Esophagus mucosa (tissue), 1 donor: ENCODE data around the gene USP3. TPM values are rescaled to one million over a fixed set of nuclear protein-coding genes. Genes with fewer than 3 reads are reported as not detected.
"Not testable (repeated sequence)": the region's sequence is repeated elsewhere in the genome, so short reads cannot be mapped to it uniquely, and the experiment has no call there.

Experiments
- ATAC-seq: fragments of 200-7000 bp; cut with Tn5 transposase; one replicate; pipeline ENCODE4 v1.9.1; 2020
- total RNA-seq: library from RNA; stranded (reverse); gene quantifications from one replicate; pipeline ENCODE4 v1.2.4, GENCODE V29; 2023
- donor health status: DM: yes; HTN: yes; CAD: no.

The USP3 gene
- total RNA-seq, 1 donor from 2014 or later, result 37.0 TPM

DNA sequence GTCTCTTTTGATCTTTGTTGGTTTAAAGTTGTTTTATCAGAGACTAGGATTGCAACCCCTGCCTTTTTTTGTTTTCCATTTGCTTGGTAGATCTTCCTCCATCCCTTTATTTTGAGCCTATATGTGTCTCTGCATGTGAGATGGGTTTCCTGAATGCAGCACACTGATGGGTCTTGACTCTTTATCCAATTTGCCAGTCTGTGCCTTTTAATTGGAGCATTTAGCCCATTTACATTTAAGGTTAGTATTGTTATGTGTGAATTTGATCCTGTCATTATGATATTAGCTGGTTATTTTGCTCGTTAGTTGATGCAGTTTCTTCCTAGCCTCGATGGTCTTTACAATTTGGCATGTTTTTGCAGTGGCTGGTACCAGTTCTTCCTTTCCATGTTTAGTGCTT, 116.4 kb downstream of the USP3 start:
- not testable (repeated sequence) for ATAC-seq

DNA sequence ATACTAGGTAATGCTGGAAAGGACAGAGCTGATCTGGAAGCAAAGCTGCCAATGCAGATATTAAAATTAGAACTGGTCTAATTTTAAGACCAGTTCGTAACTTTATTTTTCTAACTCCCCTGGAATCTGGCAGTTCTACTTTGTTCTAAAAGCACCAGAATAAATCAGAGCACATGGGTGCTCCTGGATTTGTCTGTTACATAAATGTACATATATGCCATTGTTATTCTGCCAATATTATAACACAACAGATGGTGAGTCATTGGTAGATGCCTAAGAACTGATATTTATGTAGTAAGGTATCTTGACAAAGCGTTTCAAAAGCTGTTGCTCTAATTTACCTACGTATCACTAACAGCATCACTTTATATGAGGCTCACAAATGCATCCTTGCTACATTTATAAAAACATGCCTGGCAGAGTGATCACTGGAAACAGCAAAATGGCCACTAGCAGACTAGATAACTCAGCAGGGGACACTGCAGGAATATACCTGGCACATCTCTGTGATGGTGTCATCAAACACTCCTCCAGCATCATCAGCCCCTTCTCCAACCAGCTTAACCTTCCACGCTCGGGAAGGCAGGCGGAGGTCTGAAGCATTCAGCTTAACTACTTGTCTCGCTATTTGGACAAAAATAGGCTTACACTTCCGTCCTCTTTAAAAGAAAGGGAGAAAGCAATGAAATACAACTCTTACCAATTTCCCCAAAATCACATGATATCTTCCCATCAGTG, 119.0 kb downstream of the USP3 start:
- no peak for ATAC-seq

DNA sequence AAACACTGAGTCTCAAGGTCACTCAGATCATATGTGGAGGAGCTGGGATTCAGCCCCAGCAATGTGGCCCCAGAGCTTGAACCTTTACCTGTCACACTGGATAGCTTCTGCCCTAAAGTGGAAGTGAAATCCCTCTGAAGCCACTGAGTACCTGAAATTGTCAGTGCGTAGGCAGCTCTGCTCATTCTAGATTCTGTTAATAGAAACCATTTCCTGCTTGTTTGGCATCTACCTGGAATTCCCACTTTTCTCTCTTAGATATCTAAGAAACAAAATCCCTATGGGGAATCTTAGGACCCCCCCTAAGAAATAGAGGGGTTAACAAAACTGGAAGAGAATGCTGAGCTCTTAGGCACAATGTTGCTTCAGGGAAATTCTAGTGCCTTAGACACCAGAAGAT, 122.6 kb downstream of the USP3 start:
- ATAC-seq, result no peak

DNA sequence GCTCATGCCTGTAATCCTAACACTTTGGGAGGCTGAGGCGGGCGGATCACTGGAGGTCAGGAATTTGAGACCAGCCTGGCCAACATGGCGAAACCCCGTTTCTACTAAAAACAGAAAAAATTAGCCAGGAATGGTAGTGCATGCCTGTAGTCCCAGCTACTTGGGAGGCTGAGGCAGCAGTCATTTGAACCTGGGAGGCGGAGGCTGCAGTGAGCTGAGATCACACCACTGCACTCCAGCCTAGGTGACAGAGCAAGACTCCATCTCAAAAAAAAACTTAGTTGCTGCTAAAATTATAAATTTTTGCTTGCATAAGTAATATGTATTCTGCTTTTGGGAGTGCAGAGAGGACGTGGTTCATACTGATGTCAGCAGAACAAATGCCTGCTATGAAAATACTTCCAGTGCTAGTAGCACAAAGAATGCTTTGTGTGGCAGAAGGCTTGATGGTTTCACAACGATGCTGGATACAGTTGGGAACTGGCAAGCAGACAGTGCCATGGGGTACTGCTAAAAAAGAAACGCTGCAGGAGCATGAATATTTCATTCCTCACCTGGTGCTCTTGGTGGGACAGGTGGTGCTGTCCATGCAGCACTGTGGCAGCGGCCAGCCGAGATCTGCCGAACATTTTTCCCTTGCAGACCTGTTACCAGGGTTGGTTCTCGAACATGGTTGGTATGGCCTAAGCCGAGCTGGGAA, 123.9 kb downstream of the USP3 start:
- no peak for ATAC-seq

DNA sequence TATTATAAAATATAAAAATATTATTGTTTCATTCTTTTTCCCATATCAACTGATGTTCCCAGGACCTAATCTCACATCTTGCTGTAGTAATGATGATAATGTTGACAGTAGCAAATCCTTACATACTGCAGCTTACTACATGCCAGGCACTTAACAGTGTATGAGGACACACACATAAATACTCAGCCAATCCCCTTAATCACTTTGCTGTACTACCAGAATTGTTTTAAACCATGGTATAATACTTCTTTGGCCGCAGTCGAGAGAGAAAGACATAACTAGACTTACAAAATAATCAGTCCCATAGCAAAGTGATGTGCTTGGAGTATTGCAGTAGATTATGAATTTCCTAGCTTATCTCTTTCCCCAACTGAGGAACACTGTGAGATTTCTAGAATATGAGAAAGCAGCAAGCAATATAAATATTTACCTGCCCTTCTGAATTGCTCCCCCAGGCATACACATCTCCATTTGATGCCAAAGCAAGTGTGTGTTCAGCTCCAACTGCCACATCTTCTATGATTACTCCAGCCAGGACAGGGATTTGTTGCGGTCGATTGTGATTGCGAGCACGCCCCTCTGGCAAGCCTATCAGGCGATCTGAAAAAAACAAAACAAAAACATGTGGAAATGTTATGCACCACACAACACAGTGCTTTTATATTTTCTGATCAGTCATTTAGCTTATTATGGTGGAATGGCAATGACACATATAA, 125.8 kb downstream of the USP3 start:
- no peak for ATAC-seq

DNA sequence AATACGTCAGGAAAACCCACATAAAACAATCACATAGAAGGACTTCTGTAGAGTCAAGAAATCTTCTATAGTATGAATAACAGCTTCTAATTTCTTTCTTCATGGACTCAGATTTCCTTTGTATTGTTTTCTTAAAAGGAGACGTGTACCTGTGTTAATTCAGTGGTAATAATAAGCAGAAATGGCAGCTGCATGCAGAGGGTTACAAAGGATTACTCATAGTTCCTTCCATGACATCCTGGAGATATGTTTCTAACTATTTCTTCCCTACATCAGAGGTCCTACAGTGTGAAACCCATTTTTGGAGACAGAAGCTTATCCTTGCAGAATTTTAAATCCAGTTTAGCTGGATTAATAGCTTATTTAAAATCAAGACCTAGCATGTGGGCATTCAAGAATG, 128.9 kb downstream of the USP3 start:
- no peak for ATAC-seq

DNA sequence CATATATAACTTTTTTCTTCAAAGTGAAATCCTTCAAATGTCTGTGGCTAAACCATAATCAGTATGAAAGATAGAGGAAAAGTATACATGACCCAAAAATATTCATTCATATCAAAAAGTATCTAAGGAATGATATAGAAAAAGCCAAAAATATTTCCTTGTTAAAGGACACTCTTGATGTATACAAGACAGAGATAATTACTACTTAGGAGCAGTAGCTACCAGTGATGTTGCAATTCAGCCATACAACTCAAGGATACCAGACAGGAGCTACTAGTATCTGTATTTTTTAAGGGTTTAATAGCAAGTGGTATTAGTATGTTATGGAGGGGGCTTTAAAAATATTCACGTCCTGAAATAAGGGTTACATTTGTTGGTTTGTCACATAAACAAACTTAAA, 129.8 kb downstream of the USP3 start:
- no peak for ATAC-seq

DNA sequence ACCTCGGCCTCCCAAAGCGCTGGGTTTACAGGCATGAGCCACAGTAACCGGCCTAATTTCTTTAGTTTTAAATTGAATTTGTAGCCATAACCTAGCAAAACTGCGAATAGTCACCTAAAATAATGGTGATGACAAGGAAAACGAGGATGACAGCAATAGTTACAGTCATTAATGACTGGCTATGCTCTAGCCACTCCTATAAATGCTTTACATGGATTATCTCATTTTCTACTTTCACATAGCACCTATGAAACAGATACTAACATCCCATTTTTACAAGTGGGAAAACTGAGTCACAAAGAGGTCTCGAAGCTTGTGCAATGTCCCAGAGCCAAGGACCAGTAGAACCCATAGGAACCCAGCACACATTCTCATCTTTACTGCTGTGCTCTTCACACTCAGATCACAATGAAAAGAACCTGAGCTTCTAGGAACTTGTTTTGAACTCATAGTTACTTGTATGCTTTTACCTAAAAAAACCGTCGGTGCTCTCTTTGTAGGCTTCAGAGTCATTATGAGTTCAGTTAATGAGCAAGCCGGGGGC, 132.2 kb downstream of the USP3 start:
- no peak for ATAC-seq

DNA sequence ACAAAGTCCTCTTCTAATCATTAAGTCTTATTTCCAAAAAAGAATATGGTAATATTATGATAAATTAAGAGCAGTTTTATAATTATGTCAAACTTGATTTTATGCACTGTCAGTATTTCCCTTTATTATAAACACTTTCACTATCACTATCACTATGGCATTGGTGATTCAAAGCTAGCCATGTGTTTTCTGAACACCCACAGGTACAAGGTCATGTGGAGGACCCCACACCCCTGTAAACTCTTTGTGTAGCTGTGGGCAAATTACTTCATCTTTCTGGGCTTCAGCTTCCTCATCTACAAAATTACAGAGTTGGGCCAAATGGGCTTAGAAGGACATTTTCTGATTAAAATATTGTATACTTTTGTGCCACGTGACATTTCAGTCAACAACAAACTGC, 134.4 kb downstream of the USP3 start:
- ATAC-seq, result no peak

DNA sequence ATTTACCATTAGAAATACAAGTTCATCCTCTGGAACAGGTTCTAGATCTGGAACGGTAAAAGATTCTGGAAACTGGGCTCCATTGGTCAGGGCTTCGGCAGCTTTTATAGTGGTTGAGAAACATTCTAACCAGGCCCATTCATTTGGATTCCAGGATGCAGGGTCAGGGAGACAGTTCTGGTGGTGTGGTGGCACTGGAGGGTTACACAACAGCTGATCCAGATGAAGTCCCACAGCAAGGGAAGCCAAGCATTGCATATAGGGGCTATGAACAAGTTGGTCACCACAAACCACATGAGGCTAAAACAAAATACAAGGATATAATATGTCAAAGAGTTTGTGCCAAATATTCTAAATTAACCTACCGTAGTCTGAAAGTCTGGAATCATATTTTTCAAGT, 135.8 kb downstream of the USP3 start:
- ATAC-seq, result no peak

Other genes with a start within 250 kb of the USP3 start
- gene APH1B, start 227.0 kb upstream of the USP3 start, total RNA-seq, result 3.5 TPM
- 138 TPM for gene CA12, start 122.7 kb upstream of the USP3 start, total RNA-seq
- gene FBXL22, start 92.8 kb downstream of the USP3 start, total RNA-seq, result 1.2 TPM